SK-N-SH (cell line): ENCODE data around the gene HTR3E.

Source experiments
- CHD2 ChIP-seq: fragments of 150-350 bp; IDR thresholded peaks from 2 replicates; pipeline ENCODE4 v1.6.1; 2018; ENCODE audit warnings: low read length; ENCODE audit not compliant: partially characterized antibody
- CTCF ChIP-seq: fragments of 200-600 bp; sonication (generic); IDR thresholded peaks from 2 replicates; pipeline ENCODE4 v1.6.1; 2017; ENCODE audit warnings: antibody characterized with exemption, mild to moderate bottlenecking, moderate library complexity
- EZH2phosphoT487 ChIP-seq: fragments of 200-600 bp; sonication (generic); IDR thresholded peaks from 2 replicates; pipeline ENCODE4 v1.6.1; 2017; ENCODE audit warnings: low read depth, mixed run types, mild to moderate bottlenecking, antibody characterized with exemption, moderate library complexity, borderline replicate concordance
- TAF1 ChIP-seq: IDR thresholded peaks from 2 replicates; pipeline ENCODE4 v1.6.1; 2012; ENCODE audit warnings: low read depth, mild to moderate bottlenecking, low read length, moderate library complexity, borderline replicate concordance

GRCh38 chr3:184143327-184143726, 46.5 kb downstream of the HTR3E start:
- TF ChIP-seq CTCF (no peak), EZH2phosphoT487 (no peak), TAF1 (no peak), CHD2 (no peak)
